ENCODE results near the gene TIAM2. TPM values are rescaled to one million over a fixed set of nuclear protein-coding genes. Genes with fewer than 3 reads are reported as not detected.

Gene TIAM2
- total RNA-seq, 4 donors from 2014 or later, result 4.8 to 11.4 (median 6.7) TPM

DNA sequence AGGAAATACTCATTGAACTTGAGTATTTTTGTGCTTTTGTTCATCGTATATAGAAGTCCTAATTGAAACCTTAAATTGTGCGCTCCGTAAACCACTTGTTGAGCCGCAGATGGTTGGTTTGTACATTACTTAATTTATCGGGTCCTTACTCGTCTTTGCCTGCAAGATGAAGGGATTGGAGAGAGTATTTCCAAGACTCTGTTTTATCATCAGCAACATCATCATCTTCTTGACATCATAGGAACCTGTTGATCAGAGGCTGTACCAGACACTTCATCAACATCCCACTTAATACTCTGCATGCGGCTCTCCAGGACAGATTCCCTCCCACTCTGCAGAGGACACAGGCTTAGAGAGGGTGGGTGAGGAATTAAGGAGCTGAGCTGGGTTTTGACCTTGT is 28.6 kb downstream of the TIAM2 start:
- H3K4me3 ChIP-seq, result no peak overlapping the region
- 95% methylated on average over 7 of the region's 7 CpGs for WGBS
- no peak for TF ChIP-seq POLR2A (IDR thresholded peaks at IDR 0.05)
- TF ChIP-seq EP300 (IDR thresholded peaks at IDR 0.05), result no peak
- TF ChIP-seq POLR2AphosphoS5 (IDR thresholded peaks at IDR 0.05), result no peak
- no peak for TF ChIP-seq CTCF (IDR thresholded peaks at IDR 0.05)
- no peak overlapping the region for H3K27ac ChIP-seq
- H3K9me3 ChIP-seq, result no peaks in the 10 kb centered on the region
- no peaks in the 10 kb centered on the region for H3K27me3 ChIP-seq
- no peaks in the 10 kb centered on the region for H3K36me3 ChIP-seq
- no peak for DNase-seq (ENCODE audit: low spot score in 2 of 2)
- H3K4me1 ChIP-seq, result peaks cover 15% of the 10 kb centered on the region

GRCh38 chr6:155024391-155025027 is 29.4 kb downstream of the TIAM2 start:
- H3K4me3 ChIP-seq, result no peak overlapping the region

GRCh38 chr6:155026022-155026705 is 31.0 kb downstream of the TIAM2 start:
- WGBS, result 41% methylated on average over 4 of the region's 4 CpGs
- TF ChIP-seq POLR2AphosphoS5 (IDR thresholded peaks at IDR 0.05), result peak in 1 of 3 donors; percentile 20
- TF ChIP-seq POLR2A (IDR thresholded peaks at IDR 0.05), result no peak
- DNase-seq (ENCODE audit: low spot score in 2 of 2), result no peak
- H3K4me3 ChIP-seq, result no peak overlapping the region
- peaks cover 15% of the 10 kb centered on the region for H3K4me1 ChIP-seq
- H3K27me3 ChIP-seq, result no peaks in the 10 kb centered on the region
- H3K36me3 ChIP-seq, result no peaks in the 10 kb centered on the region
- no peaks in the 10 kb centered on the region for H3K9me3 ChIP-seq
- no peak overlapping the region for H3K27ac ChIP-seq

More at GRCh38 chr6:155024391-155025027, 29.4 kb downstream of the TIAM2 start:
- Histone ChIP-seq H3K4me1 (peaks cover 15% of the 10 kb centered on the region), H3K27me3 (no peaks in the 10 kb centered on the region), H3K9me3 (no peaks in the 10 kb centered on the region), H3K36me3 (no peaks in the 10 kb centered on the region), H3K27ac (no peak overlapping the region)
- DNase-seq (ENCODE audit: low spot score in 2 of 2), result no peak
- TF ChIP-seq CTCF (IDR thresholded peaks at IDR 0.05) (no peak), POLR2AphosphoS5 (IDR thresholded peaks at IDR 0.05) (no peak), EP300 (IDR thresholded peaks at IDR 0.05) (no peak), POLR2A (IDR thresholded peaks at IDR 0.05) (no peak)
- WGBS, result 67% methylated on average over 2 of the region's 2 CpGs

- DNase-seq (ENCODE audit: low spot score in 2 of 2), result no peak
- Histone ChIP-seq H3K4me3 (no peak overlapping the region), H3K9me3 (no peaks in the 10 kb centered on the region), H3K36me3 (no peaks in the 10 kb centered on the region), H3K27ac (no peak overlapping the region), H3K27me3 (no peaks in the 10 kb centered on the region), H3K4me1 (peaks cover 17% of the 10 kb centered on the region)
- TF ChIP-seq CTCF (IDR thresholded peaks at IDR 0.05), result no peak
- TF ChIP-seq EP300 (IDR thresholded peaks at IDR 0.05), result no peak
- no peak for TF ChIP-seq POLR2A (IDR thresholded peaks at IDR 0.05)
- TF ChIP-seq POLR2AphosphoS5 (IDR thresholded peaks at IDR 0.05), result no peak
- WGBS, result 54% methylated on average over 4 of the region's 4 CpGs
Observed at GRCh38 chr6:155026706-155027045, 31.6 kb downstream of the TIAM2 start.

- Histone ChIP-seq H3K36me3 (no peaks in the 10 kb centered on the region), H3K4me3 (no peak overlapping the region), H3K27ac (no peak overlapping the region), H3K9me3 (no peaks in the 10 kb centered on the region), H3K27me3 (no peaks in the 10 kb centered on the region), H3K4me1 (peaks cover 29% of the 10 kb centered on the region)
- WGBS, result 63% methylated on average over 8 of the region's 8 CpGs
- no peak for TF ChIP-seq POLR2A (IDR thresholded peaks at IDR 0.05)
- no peak for TF ChIP-seq POLR2AphosphoS5 (IDR thresholded peaks at IDR 0.05)
- TF ChIP-seq CTCF (IDR thresholded peaks at IDR 0.05), result no peak
- TF ChIP-seq EP300 (IDR thresholded peaks at IDR 0.05), result no peak
- DNase-seq (ENCODE audit: low spot score in 2 of 2), result no peak
Observed at GRCh38 chr6:155030148-155030720, 35.1 kb downstream of the TIAM2 start.
